H4 (cell line): ENCODE results near the gene P3R3URF. TPM values are rescaled to one million over a fixed set of nuclear protein-coding genes. Genes with fewer than 3 reads are reported as not detected.

Experiments used
- DNase-seq: peaks from one replicate; pipeline ENCODE4 v3.0.0-alpha.2; 2015; ENCODE audit warnings: low spot score
- total RNA-seq: library from RNA; depleted of rRNA; stranded (reverse); fragments of >200 nt; shearing (Covaris generic); gene quantifications from 2 replicates; pipeline ENCODE4 v1.2.3, GENCODE V29; 2014

P3R3URF gene
- total RNA-seq, 1 experiment from 2014 or later: not detected

DNA sequence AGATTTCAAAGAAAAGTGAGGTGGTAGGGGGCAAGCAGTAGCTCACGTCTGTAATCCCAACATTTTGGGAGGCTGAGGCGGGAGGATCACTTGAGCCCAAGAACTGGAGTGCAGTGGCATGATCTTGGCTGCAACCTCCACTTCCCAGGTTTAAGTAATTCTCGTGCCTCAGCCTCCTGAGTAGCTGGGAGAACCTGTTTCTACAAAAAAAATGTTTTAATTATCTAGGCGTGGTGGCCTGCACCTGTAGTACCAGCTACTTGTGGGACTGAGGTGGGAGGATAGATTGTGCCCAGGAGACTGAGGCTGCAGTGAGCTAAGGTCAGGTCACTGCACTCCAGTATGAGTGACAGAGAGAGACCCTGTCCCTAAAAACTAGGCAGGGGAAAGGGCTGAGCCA lies 4.0 kb downstream of the P3R3URF start:
- no peak for DNase-seq

DNA sequence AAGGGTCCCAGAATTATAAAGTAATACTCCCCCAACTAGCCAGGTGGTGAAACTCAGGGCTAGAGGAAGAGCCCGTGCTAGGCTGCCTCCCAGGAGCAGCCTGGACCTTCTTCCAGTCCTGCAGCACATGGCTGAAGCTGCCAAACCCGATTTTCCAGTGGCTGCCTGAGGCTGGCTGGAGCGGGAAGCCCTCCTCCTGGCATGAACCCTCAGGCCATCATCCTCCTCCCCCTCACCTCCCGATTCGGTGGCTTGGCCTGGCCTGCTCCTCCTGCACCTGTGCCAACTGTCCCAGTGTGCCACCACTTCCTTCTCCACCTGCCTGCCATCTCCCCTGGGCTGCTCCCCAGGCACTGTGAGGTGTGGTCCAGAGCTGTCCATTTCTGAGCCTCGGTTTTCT lies 4.4 kb downstream of the P3R3URF start:
- DNase-seq: no peak

DNA sequence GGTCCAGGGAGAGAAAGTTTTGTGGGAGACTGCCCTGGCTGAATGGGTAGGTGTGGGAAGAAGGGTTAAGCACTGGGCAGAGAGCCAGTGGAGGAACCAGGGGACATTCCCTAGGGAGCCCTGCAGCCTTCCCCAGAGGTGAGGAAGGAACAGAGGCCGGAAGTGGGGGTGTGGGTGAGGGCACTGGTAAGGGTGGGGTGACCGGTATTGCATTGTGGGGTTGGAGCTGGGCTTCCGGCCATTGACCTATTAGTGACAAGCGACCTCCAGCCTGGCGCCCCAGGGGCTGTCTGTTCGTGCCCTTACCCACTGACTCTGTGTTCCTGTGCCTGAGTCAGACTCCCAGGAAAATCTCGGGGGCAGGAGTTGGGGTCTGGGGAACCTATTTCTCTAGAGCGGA lies 4.9 kb downstream of the P3R3URF start:
- DNase-seq: no peak

DNA sequence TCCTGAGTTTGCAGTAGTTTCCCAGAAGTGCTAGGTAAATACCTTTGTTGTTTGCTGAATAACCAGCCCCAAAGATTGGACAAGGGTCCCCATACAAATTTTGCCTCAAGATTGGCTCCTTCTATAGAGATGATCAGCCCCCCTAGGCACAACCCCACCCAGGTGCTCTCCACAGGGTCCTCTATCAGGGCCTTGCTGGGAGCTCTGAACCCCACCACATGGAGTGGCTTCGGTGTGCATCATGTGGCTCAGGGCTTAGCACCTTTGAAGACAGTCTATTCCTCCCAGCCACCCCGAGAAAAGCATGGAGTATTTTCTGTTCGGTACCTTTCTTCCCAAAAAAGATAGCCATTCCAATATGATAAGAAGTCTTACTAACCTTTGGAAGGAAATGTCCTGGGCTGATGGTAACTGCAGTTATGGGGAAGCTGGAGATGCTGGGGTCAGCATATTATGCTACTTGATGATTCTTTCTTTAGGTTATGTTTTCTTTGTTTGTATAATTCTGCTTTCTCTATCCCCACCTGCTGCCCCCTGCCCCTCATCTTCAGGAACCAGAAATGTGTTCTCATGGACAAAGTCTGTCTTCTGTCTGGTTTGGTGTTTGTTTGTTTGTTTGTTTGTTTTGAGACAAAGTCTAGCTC lies 6.4 kb downstream of the P3R3URF start:
- no peak for DNase-seq

DNA sequence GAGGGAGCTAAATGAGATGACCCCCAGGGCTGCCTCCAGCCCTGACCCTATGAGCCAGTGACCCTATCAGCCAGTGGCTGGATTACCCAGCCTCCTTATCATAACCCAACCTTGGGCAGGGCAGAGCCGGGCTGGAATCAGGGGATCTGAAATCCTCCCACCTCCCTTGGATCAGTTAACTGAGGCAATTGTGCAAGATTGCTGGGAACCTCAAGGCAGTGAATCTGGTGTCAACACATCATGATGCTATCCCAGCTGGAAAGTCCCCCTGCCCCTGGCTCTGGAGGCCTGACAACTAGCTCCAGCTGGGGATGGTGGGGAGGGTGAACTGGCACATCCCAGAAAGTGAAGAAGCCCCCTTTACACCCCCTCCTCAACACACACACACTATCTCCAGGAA lies 7.8 kb downstream of the P3R3URF start:
- no peak for DNase-seq

DNA sequence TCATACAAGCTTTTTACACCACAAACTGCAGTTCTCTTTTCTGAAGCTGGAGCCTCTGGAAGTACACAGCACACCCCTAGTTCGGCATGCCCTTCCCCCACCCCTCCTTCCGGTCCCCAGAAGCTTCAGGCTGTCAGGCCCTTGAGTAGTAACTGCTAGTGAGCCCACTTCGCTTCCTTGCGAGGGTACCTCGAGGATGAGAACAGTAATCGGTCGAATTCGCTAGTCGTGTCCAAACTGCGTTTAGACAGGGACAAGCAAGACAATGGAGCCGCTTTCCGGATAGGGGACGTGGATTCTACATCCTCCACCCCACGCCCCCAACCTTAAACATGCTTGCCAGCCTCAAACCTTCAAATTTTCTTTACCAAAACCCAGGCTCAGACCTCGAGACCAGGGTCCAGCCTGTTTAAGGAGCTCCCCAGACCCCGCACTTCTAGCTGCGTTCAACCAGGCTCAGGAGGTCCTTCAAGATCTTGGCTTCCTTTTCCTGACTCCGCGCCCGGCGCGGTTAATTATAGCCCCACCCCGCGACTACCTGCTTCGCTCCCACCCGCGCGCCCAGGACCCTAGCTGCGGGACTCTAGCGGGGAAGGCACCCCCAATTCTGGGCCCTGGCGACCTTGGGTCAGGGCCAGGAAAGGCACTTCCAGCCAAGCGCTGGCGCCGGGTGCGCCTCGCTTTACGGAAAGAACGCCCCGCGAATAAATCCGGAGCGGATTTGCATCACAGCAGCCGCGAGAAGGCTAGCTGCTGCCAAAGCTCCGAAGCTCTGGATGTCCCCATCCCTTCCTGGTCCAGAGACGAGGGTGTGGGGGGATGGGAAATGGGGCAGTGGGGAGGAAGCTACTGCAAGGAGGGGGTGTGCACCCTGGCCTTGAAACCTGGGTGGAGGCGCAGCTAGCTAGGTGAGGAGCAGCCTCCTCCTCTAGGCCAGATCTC lies 9.5 kb downstream of the P3R3URF start:
- DNase-seq: no peak

DNA sequence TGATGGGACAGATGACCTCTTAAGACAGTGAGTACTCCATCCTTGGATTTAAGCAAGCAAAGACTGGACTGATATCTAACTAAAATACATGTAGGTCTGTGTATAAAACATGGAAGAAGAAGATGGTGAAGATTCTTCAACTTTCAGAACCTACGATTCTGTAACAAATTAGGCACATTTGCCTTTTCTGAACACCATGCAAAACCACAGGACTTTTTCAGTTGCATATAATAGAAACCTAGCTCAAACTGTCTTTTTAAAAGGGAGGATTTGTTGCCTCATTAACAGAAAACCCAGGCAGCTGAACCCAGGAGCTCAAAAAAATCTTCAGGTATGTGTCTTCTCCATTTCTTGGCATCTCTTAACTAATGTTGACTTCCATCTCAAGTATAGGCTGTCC lies 16.1 kb downstream of the P3R3URF start:
- DNase-seq: no peak

DNA sequence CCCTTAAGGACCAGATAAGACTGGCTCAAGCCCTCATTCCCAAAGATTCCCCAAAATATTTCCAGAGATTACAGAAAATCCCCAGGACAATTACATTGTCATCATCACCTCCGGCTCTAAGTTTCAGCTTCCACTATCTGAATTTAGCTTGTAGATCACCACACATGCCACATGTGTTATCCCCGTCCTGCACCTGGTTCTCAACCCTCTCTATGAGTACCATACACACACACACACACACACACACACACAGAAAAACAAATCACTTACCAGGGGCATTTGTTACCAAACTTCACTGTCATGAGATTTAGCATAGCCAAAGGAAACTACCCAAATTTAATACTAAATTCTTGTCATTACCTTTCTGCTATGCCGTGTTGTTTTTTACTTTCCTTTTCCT lies 16.8 kb downstream of the P3R3URF start:
- DNase-seq: no peak

DNA sequence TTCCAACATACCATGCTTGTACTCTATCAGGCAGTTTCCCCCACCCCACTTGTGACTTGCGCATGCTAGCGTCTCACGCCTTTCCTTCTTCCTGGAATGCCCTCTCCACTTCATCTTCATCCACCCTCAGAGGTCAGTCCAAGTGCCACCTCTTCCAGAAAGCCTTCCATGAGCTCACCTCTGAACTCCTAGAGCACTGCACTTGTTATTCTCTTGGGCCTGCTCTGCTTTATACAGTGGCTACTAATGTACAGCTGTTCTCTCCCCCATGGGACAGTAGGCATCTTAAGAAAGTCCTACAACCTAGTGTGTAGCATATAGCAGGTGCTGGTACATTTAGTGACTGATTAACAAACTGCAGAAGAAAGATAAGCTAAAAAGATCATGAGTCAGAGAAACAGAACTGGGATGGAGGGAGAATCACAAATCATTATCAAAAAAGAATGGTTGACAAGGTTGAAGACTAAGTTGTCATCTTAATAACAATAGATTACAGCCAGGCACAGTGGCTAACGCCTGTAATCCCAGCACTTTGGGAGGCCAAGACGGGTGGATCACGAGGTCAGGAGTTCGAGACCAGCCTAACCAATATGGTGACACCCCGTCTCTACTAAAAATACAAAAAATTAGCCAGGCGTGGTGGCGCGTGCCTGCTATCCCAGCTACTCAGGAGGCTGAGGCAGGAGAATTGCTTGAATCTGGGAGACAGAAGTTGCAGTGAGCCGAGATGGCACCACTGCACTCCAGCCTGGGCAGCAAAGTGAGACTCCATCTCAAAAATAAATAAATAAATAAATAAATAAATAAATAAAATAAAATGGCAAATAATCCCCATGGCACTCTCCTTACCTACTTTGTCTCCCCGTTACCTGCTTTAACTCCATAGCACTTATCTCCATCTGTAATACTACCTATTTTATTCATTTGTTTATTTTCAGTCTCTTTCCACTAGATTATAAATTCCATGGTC lies 17.7 kb downstream of the P3R3URF start:
- DNase-seq: no peak

DNA sequence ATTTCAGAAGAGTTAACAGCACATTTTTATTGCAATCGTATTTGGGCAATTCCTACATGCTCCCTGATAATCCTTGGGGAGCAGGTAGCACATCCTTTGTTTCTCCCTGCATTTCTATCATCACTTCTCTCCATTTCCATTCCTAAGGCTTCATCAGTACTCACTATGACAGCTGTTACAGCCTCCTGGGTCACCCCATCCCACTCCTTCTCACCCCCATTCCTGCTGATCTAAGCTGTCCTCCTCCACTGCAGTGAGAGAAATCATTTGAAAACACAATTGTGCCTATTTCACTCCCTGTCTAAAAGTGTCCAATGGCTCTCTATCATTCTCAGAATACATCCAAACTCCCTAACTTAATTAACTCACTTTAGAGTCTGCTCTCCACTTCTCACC lies 18.4 kb downstream of the P3R3URF start:
- no peak for DNase-seq

DNA sequence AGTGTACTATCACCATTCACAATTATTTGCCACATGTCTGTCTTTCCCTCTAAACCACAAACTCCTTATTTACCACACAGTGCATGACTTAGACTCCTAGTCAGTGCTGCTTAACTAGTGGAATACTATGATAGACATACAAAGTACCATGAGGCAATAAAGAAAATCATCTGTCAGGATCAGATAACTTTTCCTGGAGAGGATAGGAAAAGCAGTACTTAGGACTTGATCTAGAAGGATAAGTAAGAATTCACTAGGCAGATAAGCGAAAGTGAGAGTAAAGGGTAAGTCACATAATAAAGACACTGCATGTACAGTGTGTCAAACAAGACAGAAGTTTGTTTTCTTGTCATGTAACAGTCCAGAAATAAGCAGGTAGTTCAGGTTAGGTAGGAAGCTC lies 22.6 kb downstream of the P3R3URF start:
- no peak for DNase-seq

DNA sequence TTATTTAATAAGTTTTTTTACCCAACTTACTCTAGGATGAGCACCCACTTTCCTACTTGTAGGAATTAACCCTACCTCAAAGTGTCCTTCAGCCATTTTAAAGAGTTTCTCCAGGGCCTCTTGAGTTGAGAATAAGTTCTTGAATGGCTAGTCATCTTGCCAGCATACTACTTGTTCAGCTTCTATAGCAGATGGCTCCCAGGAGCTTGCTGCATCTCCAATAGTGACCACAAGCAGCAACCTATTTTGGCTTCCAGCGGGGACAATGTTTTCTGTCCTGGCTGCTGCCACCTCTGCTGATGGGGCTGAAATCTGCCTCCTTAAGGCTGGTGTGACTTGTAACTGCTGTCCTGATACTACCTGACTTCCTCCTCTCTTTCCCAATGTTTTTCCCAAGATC lies 23.1 kb downstream of the P3R3URF start:
- DNase-seq: no peak

DNA sequence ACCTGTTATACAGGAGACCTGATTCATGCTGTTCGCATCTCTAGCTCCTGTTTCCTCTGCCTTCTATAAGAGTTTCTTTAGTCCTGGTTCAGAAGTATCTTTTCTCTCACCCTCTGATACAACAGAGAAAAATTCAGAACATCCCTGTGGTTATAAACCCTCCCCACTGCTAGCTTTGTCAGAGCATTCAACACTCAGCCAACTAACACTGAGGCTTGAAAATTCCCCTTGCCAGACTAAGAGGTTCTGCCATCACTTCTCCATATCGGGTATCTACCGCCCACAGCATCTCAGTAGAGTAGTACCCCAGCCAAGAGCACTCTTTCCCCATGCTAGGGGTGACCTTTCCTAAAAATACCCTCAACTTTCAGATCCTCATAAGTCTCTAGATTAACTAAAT lies 24.3 kb downstream of the P3R3URF start:
- DNase-seq: no peak

DNA sequence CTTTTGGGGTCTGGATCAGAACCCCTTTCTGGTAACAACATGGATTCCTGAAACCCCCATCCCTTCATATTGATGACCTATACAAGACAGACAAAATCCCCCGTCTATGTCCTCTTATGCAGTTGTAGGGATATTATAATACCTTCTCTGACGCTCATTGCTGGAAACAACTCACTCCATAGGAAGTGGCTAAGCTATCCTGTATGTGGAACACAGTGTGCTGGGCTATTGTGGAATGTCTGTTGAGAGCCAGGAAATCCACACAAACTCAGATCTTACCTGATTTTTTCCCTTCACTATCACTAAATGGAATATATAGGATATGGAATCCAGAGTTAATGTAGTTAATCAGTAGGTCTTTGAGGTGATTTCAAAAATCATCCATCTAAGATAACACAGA lies 26.2 kb downstream of the P3R3URF start:
- no peak for DNase-seq

DNA sequence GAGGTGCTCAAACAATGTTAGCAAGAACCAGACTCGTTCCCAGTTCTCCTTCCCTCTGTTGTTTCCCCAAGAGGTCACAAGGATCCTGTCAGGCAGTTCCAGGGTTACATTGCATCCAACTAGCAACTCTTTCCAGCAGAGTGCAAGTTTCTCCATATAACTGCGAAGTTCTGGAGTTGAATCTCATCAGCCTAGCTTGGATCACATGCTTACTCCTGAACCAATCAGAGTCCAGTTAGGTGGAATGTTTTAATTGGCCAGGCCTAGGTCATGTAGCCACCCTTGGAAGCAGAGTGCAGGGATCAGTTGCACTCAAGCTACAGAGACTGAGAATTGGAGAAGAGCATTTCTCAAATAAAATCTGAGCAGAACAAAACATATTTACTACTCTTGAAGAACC lies 28.0 kb downstream of the P3R3URF start:
- DNase-seq: no peak

DNA sequence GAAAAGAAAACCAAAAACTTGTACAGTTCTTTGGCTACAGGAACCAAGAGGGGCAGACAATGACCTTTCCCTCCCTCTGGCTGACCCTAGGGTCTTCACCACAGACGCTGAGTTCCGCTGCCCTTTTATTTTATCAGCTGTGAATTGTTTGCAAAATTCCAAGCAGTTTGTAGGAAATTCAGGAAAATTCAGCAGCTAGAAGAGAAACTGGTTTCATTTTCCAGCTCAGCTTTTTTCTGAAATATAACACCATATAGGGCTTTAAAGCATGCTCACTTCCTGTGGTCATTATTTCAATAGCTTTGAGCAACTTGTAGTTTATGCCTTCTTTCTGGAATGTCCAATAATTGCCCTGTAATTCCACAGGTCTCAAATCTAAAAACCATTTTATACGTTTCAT lies 38.4 kb downstream of the P3R3URF start:
- peak; percentile 74 for DNase-seq

DNA sequence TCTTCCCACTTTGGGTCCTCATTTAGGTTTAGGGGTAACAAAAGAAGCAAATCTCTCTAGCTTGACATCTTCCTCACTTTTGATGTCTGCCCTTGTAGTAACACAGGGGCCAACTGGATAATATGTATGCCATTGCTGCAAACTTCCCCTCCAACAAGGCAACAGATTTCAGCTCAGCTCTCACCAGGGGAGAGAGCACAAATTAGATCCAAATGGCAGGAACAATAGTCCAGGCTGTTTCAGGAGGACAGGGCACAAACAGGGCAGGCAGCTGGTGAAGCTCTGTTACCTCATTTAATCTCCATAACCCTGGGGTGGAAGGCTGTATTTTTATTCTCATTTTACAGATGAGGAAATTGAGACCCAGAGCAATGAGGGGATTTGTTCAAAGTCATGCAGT lies 39.6 kb downstream of the P3R3URF start:
- DNase-seq: no peak

DNA sequence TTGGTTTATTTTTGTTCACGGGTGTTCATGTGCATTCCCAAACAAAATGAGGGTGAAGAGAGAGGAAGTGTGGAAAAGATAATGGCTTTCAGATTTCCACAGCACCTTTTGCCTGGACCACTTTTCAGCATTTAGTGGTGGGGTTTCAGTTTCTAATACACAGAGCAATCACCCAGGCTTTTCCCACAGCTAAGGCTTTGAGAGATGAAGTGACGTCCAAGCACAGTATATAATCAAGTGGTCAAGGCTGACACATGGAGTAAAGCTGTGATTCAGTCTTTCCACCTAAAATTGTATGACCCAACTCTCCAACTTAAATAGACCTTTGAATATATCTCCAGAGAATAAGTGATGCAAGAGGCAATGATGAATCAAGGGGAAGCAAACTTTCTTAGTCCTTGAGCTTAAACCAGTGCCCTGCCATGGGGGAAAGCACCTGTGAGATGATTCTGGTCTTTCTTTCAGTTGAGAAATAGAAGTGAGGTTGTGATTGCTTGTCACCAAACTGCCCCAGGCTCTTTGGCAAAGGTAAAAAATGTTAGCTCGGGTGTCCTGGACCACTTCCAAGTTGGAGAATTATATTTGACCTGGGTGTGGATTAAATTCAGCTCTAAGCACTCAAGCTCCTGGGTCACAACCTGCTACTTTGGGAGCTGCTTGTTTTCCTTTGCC lies 41.5 kb downstream of the P3R3URF start:
- DNase-seq: peak; percentile 49

DNA sequence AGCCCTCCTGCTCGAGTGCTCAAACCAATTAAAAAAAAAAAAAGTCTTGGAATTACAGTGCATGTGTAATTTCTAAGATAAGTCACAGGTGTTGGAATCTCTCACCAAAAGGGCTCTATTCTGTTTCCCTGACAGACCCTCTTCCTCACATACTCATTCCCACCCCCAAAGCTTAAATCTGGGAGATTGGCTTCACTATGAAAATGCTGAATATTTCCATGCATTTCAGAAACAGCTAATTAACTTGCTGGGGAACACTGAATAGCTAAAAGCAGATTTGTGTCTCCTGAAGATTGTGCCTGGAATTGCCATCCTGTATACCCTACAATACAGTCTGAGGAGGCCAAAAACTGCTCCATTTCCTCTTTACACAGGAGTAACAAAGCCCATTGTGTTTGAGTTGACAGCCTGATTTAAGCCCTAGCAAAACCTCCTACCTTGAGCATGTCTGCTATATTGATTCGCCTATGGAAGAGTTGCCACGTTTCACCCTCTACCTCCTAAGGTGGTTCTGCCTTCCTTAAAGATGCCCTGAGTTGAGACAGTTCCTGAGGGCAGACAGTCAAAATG lies 42.4 kb downstream of the P3R3URF start:
- no peak for DNase-seq

DNA sequence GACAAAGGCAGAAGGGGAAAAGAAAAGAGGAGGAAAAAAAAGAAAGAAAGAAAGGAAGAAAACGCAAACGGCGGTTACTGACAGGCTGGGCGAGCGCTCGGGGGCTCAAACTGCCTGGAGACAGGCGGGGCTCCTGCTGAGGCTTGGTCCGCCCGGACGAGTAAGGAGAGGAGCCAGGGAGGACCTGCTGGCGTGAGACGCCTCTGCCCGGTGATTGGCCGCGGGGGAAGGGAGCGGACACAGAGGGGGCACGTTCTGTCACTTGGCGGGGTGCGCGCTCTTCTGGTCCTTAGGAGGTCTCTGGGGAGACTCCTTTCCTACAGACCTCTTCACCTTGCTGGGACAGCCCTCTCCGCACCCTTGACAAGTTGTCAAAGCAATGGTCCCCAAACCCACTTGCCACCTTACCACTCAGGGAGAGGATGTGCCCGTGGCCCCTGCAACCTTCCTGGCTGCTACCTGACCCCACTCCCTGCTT lies 43.1 kb downstream of the P3R3URF start:
- no peak for DNase-seq

DNA sequence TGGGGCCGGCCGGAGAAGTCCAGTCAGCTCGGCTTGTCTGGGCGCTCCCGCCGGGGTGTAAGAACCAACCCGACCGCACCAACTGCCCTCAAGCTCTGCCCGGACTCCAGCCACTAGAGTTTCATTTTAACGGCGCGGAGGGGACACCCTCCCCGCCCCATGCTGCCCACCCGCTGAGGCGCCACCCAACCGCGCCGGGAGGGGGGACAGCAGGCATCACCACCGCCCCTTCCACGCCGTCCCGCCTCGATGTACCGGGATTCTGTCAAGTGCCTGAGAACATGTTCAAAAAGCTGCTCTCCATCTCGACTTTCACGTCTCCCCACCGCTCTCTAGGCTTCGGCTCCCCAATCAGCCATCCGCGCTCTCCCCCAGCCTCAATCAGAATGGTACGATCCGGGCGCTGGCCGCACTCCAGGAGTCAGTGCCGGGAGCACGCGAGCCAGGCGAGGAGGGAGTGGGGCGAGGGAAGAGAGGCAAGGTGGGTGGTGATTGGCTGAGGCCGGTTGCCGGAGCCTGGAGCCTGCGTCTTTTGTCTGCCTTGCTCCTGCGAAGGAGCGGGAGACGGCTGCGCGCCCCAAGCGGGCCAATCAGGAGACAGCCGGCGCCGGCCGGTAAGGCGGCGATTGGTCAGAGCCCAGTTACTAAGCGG lies 43.6 kb downstream of the P3R3URF start, which contains the start of gene PIK3R3:
PIK3R3 (minus strand) TSS at position 101 of the 652 bp plus-strand sequence. CDS start 677 bp downstream, outside the sequence.
- DNase-seq: peak; percentile 99
